IPS-20b (cell line): Measurements from ENCODE around the gene DRC3.

Source experiments
- H3K27ac ChIP-seq: one replicate; pipeline ENCODE4 v1.5.1; 2013; ENCODE audit warnings: low read length
- H3K27me3 ChIP-seq: 2 replicates; pipeline ENCODE4 v1.6.1; 2013; ENCODE audit warnings: mild to moderate bottlenecking, low read length, inconsistent platforms; ENCODE audit not compliant: insufficient read depth
- H3K36me3 ChIP-seq: 2 replicates; pipeline ENCODE4 v1.6.1; 2013; ENCODE audit warnings: low read depth, mild to moderate bottlenecking, inconsistent platforms, low read length, moderate library complexity; ENCODE audit not compliant: insufficient read depth
- H3K4me1 ChIP-seq: 2 replicates; pipeline ENCODE4 v1.6.1; 2013; ENCODE audit warnings: mild to moderate bottlenecking, control low read depth, inconsistent platforms, low read length, moderate library complexity; ENCODE audit not compliant: insufficient read depth
- H3K4me3 ChIP-seq: 2 replicates; pipeline ENCODE4 v1.5.1; 2013; ENCODE audit warnings: mild to moderate bottlenecking, low read length, inconsistent platforms
- H3K9ac ChIP-seq: 2 replicates; pipeline ENCODE4 v1.6.1; 2013; ENCODE audit warnings: low read depth, mild to moderate bottlenecking, inconsistent platforms, low read length, moderate library complexity
- H3K9me3 ChIP-seq: 2 replicates; pipeline ENCODE4 v1.6.1; 2013; ENCODE audit warnings: mild to moderate bottlenecking, low read depth, low read length, inconsistent platforms; ENCODE audit not compliant: insufficient read depth

DRC3 gene

GRCh38 chr17:17958982-17959381 is 13.7 kb upstream of the DRC3 start:
- no peaks in the 10 kb centered on the region for H3K27me3 ChIP-seq
- H3K9ac ChIP-seq, result no peak overlapping the region
- H3K27ac ChIP-seq, result no peak overlapping the region
- H3K36me3 ChIP-seq, result no peaks in the 10 kb centered on the region
- no peak overlapping the region for H3K4me3 ChIP-seq
- no peaks in the 10 kb centered on the region for H3K9me3 ChIP-seq
- peaks cover 13% of the 10 kb centered on the region; the same call in 1 of the 2 replicates for H3K4me1 ChIP-seq

DNA sequence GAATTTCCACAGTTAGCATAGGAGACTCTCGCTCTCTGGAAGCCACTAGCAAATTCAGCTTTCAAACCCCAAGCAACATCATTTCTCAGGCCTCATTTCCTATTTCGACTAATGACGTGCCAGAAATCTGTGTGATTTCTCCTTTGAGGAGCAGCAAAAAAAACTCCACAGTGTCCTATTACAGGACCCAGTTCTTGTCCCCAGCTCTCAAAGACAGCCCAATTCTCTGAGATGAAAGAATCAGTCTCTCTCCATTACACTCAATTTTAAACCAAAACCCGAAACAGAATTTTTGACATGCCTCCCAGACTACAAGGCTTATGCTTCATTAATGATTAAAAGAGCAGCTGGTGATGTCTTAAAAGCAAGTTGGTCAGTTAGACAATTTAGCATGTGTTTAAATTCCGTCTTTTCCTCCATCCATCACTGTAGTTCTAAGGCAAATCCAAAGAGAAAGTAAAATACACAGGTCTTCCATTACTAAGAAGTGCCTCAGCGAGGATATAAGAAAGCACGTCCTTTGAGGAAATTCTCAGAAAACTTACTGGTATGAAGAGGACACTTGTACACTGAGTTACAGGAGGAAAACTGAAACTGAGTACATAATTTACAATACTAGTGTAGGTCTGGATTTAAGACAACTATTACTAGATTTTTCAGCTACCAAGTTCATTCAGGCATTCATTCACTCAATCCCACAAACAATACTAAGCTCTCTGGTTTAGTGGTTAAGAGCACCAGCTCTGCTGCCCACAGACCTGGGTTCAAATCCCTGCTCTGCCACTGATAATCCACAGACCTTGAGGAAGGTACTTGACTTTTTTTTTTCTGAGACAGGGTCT is 12.9 kb upstream of the DRC3 start:
- H3K27ac ChIP-seq, result no peak overlapping the region

DNA sequence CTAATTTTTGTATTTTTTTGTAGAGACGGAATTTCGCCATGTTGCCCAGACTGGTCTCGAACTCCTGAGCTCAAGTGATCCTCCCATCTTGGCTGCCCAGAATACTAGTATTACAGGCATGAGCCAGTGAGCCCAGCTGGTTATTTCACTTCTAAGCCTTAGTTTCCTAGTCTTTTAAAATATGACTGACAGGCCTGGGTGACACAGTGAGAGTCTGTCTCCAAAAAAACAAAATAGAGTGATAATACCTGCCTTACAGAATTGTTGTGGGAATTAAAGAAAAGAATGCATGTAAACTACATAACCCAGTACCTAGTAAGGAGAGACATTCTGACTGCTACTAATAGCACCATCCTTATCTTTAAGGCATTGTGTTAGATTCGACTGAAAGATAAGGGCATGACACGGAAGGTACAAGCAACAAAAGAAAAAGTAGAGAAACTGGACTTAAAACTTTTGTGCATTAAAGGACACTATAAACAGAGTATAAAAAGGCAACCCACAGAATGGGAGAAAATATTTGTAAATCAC is 12.1 kb upstream of the DRC3 start:
- Histone ChIP-seq H3K27me3 (no peaks in the 10 kb centered on the region), H3K27ac (no peak overlapping the region), H3K4me1 (peaks cover 13% of the 10 kb centered on the region; the same call in 1 of the 2 replicates), H3K36me3 (no peaks in the 10 kb centered on the region), H3K9ac (no peak overlapping the region), H3K4me3 (no peak overlapping the region), H3K9me3 (no peaks in the 10 kb centered on the region)

More for the DNA sequence above, 12.9 kb upstream of the DRC3 start:
- H3K36me3 ChIP-seq, result no peaks in the 10 kb centered on the region
- H3K9me3 ChIP-seq, result no peaks in the 10 kb centered on the region
- no peak overlapping the region for H3K4me3 ChIP-seq
- H3K27me3 ChIP-seq, result no peaks in the 10 kb centered on the region
- no peak overlapping the region for H3K9ac ChIP-seq
- H3K4me1 ChIP-seq, result peaks cover 13% of the 10 kb centered on the region; the same call in 1 of the 2 replicates

GRCh38 chr17:17963066-17963465 is 9.6 kb upstream of the DRC3 start:
- H3K27me3 ChIP-seq, result no peaks in the 10 kb centered on the region
- H3K27ac ChIP-seq, result no peak overlapping the region
- no peaks in the 10 kb centered on the region for H3K9me3 ChIP-seq
- H3K4me1 ChIP-seq, result peaks cover 13% of the 10 kb centered on the region; the same call in 1 of the 2 replicates
- no peak overlapping the region for H3K4me3 ChIP-seq
- no peaks in the 10 kb centered on the region for H3K36me3 ChIP-seq
- no peak overlapping the region for H3K9ac ChIP-seq

- Histone ChIP-seq H3K36me3 (no peaks in the 10 kb centered on the region), H3K27me3 (no peaks in the 10 kb centered on the region), H3K9me3 (no peaks in the 10 kb centered on the region), H3K4me1 (peaks cover 5% of the 10 kb centered on the region; the same call in 1 of the 2 replicates), H3K9ac (no peak overlapping the region), H3K27ac (no peak overlapping the region), H3K4me3 (no peak overlapping the region)
Measured at GRCh38 chr17:17963694-17964436, 8.8 kb upstream of the DRC3 start.

DNA sequence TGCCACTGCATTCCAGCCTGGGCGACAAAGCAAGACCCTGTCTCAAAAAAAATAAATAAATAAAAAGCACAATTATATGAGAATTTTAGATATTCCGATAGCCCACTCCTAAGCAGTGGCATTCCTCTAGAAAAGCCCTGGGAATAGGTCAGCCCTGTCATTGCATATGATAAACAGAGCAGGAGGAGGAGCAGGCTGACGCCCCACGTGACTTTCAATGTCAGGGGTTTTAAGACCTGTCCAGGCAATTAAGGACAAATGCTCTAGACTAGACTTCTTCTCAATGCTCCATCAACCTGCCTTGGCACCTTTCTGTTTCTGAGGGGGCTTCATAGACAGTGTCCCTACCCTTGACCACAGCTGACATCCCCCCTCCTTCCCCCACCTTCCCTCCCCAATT is 8.0 kb upstream of the DRC3 start:
- peaks cover 4% of the 10 kb centered on the region; the same call in 1 of the 2 replicates for H3K4me1 ChIP-seq
- no peak overlapping the region for H3K9ac ChIP-seq
- no peak overlapping the region for H3K27ac ChIP-seq
- H3K9me3 ChIP-seq, result no peaks in the 10 kb centered on the region
- no peaks in the 10 kb centered on the region for H3K36me3 ChIP-seq
- no peaks in the 10 kb centered on the region for H3K27me3 ChIP-seq
- no peak overlapping the region for H3K4me3 ChIP-seq

DNA sequence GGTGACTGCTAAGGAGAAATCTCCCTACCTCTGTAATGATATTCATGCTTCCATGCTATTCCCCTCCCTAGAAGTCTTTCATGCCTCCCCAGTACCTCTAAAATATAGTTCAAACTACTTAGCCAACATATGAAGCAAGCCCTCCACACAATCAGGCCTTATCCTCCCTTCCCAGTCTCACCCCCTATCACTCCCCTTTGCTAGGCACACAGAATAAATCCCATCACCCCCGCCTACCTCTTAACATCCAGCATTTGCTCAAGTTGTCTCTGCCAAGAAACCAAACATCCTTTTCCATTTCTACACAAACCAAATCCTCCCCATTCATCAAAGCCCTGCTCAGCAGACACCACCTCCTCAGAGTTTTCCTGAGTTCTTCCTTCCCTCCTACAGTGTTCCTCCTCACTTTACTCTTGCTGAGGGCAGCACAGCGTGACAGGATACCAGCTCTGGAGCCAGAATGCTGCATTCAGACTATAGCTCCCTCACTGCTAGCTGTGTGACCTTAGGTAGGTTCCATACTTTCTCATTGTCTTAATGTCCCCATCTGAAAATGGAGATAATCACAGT is 7.4 kb upstream of the DRC3 start:
- Histone ChIP-seq H3K27me3 (no peaks in the 10 kb centered on the region), H3K36me3 (no peaks in the 10 kb centered on the region), H3K4me1 (peaks cover 4% of the 10 kb centered on the region; the same call in 1 of the 2 replicates), H3K9ac (no peak overlapping the region), H3K27ac (no peak overlapping the region), H3K9me3 (no peaks in the 10 kb centered on the region), H3K4me3 (no peak overlapping the region)

GRCh38 chr17:17966399-17966798 is 6.3 kb upstream of the DRC3 start:
- Histone ChIP-seq H3K27ac (no peak overlapping the region), H3K27me3 (no peaks in the 10 kb centered on the region), H3K9me3 (no peaks in the 10 kb centered on the region), H3K4me1 (peaks cover 4% of the 10 kb centered on the region; the same call in 1 of the 2 replicates), H3K4me3 (no peak overlapping the region), H3K9ac (no peak overlapping the region), H3K36me3 (no peaks in the 10 kb centered on the region)

GRCh38 chr17:17970699-17971430 is 1.8 kb upstream of the DRC3 start:
- Histone ChIP-seq H3K9ac (no peak overlapping the region), H3K4me1 (0 out of 2 replicates have a peak, but pooled peaks cover 3% of the 10 kb centered on the region), H3K4me3 (0 out of 2 replicates have a peak overlapping the region, but pooled peaks have one; percentile 76), H3K9me3 (no peaks in the 10 kb centered on the region), H3K27ac (no peak overlapping the region), H3K27me3 (no peaks in the 10 kb centered on the region), H3K36me3 (no peaks in the 10 kb centered on the region)

- H3K4me3 ChIP-seq, result peak overlapping the region; percentile 76
- H3K4me1 ChIP-seq, result 0 out of 2 replicates have a peak, but pooled peaks cover 3% of the 10 kb centered on the region
- H3K27me3 ChIP-seq, result no peaks in the 10 kb centered on the region
- H3K27ac ChIP-seq, result no peak overlapping the region
- no peaks in the 10 kb centered on the region for H3K36me3 ChIP-seq
- H3K9ac ChIP-seq, result no peak overlapping the region; the same call in 1 of the 2 replicates
- no peaks in the 10 kb centered on the region for H3K9me3 ChIP-seq
Measured at GRCh38 chr17:17971431-17972125, 1.1 kb upstream of the DRC3 start.
